Bone marrow (tissue), 2 donors: Measurements from ENCODE around the gene LAMA5.

Source experiments
- DNase-seq, 2 donors: peaks; one replicate each; lab custom pipeline; 2025; lab: John Stamatoyannopoulos, UW

Gene LAMA5

DNA sequence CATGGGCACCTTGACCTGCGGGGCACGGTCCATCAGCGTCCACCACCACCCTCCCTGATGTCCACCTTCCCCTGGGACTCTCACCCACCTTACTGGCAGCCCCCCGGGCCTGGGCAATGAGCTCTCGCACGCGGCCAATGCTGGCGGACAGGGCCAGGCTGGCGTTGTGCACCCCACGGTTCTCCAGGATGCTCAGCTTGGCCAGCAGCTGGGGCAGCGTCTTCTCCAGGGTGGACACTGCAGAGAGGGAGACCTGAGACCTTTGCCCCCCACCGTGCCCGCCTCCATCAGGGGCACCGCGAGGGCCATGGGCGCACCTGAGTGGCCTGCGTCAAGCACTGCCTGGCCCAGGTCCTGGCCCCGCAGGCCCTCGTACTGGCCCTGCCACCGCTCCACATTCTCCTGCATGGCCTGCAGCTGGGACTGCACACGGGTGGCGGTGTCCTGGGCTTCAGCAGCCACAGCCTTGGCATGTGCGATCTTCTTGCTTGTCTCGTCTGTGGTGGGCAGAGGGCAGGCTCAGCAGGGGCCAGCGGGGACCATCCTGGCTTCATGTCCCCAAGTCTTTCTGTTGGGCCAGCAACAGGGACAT, 52.3 kb downstream of the LAMA5 start:
- DNase-seq, result no peak

DNA sequence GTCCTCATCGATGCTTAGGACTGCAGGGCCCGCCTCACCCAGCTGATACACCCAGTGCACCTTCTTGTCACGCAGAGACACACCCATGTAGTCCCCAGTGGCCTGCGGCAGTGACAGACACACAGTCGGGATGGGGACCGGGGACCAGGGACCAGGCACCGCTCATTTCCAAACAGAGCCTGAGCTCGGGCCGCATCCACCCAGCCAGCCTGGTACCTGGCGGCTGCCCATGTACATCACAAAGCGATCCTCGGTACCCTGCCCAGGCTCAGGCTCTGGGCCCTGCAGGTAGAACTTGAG, 52.8 kb downstream of the LAMA5 start:
- no peak for DNase-seq

DNA sequence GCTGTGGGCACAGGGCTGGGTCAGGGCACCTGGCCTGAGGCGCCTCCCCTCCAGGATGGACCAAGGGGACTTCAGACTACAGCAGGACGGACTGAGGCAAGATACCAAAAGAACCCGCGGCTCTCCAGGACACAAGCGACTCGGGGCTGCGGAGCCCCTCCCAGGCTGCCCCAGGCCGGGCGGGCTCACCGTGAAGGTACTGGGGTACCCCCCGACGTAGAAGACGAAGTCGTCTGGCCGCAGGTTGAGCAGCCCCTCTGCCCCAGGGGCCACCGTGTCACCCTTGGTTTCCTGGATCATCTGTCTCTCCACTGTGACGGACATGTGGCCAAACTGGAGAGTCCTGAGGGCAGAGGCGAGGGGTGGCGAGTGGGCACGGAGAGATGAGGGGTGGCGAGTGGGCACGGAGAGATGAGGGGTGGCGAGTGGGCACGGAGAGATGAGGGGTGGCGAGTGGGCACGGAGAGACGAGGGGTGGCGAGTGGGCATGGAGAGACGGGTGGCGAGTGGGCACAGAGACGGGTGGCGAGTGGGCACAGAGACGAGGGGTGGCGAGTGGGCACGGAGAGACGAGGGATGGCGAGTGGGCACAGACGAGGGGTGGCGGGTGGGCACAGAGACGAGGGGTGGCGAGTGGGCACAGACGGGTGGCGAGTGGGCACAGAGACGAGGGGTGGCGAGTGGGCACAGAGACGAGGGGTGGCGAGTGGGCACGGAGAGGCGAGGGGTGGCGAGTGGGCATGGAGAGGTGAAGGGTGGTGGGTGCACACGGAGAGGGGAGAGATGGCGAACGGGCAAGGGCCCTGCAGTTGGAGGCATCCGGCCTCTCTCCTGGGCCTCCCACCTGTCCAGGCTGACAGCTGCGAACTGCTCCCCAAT, 53.4 kb downstream of the LAMA5 start:
- no peak for DNase-seq

DNA sequence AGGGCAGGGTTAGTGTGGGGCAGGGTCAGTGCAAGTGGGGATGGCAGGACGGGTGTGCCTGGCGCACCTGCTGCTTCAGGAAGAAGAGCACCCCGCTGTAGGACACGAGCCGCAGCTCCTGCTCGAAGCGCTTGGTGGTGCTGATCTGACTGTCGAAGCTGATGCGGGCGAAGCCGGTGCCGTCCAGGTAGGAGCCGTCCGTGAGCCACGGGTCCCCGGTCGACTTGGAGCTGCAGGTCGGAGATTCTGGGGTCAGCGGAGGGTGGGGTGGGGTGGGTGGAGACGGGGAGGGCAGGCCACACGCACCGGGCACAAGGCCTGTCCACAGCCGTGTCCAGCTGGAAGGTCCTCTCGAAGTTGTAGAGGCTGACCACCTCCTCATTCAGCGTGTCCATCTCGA, 54.1 kb downstream of the LAMA5 start:
- no peak for DNase-seq

DNA sequence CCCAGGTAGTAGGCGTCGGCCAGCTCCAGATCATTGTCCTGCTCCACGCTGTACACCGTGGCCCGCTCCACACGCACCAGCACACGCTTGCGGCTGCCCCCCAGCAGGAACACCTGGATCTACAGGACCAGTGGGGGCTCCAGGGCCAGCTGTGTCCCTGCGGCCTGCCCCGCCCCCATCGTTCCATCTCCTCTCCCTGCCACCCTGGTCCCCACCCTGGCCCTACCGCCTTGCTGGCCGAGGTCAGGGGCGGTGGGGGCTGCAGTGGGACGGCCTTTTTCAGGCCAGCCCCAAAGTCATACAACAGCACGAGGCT, 54.5 kb downstream of the LAMA5 start:
- no peak for DNase-seq

DNA sequence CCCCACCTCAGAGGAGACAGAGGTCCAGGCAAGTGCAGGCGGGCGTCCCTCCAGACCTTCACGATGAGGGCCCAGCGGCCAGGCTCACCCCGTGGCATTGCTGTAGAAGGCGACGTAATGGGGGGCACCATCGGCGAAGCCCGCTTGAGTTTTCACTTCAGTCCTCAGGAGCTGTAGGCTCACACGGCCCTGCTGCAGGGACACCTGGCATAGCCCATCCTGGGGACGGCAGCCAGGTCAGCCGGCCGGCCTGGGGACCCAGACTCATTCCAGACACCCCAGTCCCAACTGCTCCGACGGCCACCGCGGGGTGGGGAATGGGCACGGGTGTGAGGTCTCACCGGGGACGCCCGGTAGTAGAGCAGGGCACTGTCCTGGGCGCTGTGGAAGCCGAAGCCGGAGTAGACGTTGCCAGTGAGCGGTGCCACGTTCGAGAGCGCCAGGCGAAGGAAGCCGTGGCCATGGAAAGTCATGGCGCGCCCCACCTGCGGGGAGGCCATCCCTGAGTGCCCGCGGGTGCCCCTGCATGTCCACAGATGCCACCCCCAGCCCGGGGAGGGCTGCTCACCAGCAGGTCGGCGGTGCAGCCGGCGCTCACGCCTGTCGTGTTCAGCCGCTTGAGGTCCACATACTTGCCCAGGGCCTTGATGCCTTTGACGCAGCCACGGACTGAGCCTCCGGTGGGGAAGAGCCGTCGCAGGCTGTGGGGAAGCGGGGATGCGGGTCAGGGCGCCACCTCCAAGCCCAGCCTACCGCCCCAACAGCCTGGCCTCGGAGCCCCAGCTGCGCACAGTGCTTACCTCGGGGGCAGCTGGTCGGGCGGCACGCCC, 55.1 kb downstream of the LAMA5 start:
- DNase-seq, result no peak

DNA sequence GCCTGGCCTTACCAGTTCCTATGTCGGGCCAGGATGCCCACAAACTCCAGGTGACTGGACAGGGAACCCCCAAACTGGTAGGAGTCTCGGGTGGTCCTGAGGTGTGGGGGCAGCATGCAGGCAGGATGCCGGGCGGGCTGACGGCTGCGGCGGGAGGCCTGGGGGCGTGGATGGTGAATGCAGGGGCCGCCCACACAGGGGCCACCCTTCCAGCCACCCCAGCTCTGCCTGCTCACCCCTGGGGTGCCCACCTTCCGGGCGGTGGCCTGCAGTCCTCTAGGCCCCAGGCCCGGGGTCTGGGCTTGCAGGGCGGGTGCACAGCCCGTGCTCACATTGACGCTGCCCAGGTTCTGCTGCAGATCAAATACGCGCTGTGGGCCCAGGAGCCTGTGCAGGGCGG, 56.0 kb downstream of the LAMA5 start:
- no peak for DNase-seq

DNA sequence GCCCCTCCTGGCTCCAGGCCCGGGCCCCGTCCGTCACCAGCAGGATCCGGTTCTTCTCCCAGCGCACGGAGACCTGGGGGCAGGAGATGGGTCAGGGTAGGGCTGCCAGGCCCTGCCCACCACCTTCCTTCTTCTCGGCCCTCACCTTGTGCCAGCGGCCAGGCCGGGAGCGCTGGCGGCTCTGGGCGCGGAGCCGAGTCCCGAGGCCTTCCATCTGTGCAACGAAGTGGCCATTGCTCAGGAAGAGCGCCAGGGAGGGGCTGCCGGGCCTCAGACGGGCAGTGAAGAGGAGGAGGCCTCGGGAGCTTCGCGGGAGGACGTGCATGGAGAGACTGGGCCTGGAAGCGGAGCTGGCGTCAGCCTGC, 56.4 kb downstream of the LAMA5 start:
- no peak for DNase-seq

DNA sequence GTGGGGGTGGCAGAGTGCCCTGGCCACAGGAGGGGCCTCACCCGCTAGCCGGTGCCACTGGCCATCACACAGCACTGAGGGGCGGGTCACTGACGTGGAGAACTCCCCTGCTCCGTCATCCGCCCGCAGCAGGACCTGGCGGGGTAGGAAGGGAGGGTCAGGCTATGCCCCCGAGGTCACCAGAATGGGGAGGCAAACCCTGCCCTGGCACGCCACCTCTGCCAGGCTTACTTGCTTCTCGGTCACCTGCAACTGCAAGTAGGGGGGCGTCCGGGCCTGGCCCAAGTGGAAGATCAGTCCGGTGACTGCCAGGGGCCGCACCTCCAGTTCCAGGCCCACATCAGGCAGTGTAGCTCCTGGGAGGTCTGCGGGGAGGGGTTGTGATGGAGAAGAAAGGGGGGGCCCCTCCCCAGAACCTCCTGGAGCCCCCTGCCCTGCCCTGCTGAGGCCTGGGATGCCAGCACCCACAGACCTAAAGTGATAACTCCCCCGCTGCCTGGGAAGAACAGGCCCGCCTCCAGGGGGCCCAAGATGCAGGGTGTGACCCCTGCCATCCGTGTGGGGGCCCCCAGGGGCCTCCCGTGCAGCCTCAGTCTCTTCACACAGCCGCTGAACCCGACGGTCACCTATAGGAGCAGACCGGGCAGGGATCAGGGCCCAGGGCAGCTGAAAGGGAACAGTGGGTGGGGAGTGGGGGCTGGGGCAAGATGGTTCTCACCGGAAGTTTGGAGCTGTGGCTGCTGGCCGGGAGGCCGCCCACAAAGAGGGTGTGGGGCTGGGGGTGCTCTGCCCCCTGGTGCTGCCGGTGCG, 57.0 kb downstream of the LAMA5 start:
- no peak for DNase-seq

DNA sequence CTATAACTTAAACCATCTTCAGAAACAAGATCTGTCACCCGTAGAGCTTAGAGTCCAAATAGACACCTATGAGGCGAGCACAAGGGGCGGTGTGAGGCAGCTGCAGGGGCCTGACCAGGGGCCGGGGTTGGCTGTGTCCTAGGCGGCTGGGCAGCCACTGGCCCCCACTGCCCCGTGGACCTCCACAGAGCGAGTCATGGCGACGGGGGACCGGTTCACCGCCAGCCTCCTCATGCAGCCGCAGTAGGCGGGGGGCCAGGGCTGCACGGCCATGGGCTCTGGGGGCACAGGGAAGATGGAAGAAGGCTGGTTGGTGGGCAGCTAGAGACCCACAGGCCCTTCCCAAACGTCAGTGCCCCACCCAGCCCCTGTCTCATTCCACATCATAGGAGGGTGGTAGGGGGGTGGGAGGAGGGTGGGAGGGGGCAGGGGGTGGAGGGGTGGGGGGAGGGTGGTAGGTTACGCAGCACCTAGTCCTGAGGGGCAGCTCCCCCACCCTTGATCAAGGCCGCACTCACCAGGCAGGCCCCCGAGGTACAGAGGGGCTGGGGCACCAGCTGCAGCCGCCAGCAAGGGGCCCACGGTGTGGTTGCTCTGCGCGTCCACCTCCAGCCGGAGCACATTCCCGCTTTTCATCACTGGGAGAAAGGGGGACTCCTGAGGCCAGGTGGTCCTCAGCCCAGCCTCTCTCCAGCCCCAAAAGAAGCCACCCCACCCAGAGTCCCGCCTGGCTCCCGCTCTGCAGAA, 57.7 kb downstream of the LAMA5 start:
- no peak for DNase-seq

DNA sequence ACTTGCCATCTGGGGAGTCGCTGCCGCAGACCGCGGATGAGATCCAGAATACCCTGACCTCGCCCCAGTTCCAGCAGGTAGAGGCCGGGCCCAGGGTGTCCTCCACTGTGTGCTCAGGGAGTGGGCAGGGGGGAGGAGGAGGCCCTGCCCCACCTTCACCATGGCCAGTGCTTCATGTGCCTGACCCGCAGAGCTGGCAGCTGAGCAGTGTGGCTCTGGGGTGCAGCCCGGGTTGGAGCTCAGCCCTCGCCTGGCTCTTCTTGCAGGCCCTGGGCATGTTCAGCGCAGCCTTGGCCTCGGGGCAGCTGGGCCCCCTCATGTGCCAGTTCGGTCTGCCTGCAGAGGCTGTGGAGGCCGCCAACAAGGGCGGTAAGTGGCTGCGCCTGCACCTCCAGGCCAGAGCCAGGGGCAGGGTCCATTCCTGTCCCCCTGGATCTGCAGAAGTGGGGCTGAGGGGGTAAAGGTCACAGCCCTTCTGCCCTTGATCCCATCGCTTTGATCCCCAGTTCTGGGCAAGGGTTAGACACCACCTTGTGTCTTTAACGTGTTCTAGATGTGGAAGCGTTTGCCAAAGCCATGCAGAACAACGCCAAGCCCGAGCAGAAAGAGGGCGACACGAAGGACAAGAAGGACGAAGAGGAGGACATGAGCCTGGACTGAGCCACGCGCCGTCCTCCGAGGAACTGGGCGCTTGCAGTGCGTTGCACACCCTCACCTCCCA, 58.9 kb downstream of the LAMA5 start:
- DNase-seq, result no peak

DNA sequence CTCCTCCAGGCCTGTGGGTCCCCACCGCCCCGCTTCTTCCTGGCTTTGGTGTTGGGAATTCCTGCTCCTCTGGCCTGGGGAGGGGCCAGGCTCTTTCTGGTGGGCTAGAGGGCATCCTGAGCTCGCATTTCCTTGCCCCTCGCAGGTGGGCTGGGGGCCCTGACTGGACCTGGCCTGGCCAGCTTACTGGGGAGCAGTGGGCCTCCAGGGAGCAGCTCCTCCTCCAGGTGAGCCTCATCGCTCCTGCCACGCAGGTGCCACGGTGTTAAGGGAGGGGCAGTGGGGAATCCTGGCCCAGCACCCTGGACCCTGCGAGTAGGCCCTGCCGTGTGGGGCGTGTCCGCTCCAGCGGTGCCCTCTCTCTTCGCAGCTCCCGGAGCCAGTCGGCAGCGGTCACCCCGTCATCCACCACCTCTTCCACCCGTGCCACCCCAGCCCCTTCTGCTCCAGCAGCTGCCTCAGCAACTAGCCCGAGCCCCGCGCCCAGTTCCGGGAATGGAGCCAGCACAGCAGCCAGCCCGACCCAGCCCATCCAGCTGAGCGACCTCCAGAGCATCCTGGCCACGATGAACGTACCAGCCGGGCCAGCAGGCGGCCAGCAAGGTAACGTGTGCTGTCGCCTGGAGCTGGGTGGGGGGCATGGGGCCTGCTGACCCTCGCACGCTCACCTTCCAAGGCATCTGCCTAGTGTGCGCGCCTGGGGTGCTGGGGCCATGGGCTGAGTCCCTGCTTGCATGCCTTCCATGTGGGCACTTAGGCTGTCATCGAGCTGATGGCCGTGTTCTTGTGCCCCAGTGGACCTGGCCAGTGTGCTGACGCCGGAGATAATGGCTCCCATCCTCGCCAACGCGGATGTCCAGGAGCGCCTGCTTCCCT, 59.6 kb downstream of the LAMA5 start:
- no peak for DNase-seq

DNA sequence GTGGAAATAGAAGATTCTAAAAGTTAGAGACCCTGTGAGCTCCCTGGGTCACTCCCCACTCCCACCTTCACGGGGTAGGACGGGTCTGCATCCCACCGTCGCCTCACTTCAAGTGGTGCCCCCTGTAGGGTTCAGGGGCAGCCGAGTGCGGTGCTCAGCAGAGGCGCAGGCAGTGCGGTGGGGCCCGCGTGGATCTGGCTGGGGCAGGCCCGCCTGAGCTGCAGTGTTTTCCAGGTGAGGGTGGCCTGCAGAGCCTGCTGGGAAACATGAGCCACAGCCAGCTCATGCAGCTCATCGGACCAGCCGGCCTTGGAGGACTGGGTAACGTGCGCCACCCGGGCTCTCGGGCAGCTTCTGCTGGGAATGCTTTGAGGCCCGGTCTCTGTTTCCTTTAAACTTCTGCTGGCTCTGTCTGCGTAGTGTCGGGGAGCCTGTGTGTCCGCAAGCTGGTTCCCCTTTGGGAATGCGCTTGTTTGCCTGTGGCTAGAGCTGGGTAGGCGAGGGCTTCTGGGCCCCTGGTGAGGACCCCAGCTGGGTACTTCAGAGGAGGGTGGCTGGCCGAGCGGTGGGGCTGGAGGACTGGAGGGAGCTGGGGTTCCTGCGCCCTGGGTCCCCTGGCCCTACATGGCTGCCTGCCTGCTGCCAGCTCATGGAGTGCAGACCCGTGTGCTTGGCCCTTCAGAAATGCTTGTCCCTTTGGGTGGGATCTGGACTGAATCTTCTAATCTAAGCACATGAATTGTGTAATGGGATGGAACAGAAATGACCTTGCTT, 60.5 kb downstream of the LAMA5 start:
- no peak for DNase-seq

DNA sequence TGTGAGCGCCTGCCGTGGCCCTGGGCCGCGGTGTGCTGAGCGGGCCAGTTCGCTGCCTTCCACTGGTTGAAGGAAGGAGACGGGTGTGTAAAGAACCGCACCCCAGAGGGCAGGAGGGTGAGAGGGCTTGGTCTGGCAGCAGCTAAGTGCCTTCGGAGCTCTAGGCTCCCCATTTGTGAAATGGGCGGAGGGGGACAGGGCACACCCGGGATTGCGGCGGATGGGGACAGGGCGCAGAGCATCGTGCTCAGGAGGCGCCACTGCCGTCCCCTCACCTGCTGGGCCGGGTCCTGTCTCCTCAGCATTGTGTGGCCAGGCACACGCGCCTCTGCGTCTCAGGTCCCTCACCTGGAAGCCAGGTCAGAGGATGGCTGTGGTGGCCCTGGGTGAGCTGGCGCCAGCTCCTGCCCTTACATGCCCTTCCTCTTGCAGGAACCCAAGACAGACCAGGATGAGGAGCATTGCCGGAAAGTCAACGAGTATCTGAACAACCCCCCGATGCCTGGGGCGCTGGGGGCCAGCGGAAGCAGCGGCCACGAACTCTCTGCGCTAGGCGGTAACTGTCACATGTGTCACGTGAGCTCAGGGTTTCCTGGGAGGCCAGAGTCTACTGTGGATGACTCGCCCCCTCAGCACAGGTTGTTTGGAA, 61.2 kb downstream of the LAMA5 start:
- no peak for DNase-seq

DNA sequence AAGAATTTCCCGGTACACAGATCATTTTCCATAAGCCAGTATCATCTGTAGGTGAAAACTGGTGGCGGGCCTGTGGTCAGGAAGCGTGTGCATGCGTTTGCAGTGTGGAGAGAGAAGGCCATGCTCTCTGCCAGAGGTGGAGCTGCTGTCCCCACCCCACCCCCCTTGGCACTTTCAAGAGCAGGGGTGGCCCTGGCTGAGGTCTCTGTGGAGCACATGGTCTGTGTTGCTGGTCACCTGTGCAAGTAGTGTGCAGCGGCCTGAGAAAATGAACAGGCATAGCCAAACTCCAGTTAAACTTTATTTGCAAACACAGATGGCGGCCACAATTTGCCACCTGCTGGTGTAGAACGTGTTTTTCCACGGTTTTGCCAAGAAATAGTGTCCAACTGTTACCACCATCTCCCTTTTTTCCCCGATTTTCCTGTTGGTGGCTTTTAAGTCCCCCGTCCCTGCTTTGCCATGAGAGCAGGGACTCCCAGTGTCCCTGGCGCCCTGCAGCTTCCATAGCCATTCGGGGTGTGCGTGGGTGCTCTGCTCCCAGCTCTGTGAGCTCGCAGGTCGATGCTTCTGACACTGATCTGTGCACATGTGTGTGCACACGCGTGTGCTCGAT, 61.9 kb downstream of the LAMA5 start:
- no peak for DNase-seq

DNA sequence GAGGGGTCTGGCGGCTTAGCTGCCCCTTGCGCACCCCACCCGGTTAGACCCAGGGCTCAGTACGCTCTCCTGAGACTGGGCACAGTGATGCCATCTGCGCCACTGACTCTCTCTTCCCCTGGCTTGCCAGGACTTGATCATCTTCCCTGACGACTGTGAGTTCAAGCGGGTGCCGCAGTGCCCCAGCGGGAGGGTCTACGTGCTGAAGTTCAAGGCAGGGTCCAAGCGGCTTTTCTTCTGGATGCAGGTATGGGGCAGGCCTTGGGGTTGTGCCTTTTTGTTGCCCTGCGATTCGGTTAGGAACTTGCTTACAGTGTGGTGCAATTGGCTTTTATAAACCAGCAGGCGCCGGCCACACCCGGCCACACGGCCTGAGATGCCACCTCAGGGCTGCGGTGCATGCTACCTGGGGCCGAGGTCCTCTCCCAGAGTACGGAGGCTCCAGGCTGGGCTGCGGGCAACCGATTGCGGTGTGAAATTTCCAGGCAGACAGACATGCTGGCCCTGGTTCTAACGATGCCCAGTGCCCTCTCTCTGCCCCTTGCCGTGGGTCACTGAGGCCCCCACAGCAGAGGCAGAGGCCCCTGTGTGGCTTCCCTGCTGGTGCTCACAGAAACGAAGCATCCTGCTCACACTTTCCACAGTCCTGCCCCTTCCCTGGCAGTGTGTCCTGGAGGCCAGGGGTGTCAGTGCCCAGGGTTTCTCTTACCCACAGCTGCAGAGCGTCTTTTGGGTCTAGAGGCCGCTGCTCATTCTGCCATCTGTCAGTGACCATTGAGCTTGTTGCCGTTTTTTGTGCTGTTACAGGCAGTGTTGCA, 62.6 kb downstream of the LAMA5 start:
- no peak for DNase-seq
